Breast epithelium (tissue), 3 donors: ENCODE measurements around the gene NR3C2.

Experiments
- POLR2A ChIP-seq: fragments of 450-650 bp; IDR thresholded peaks from one replicate; pipeline ENCODE4 v1.6.1; 2016; ENCODE audit warnings: antibody characterized with exemption, mild to moderate bottlenecking, moderate library complexity
- POLR2AphosphoS5 ChIP-seq, 3 donors: sonication (generic); formaldehyde crosslinking; IDR thresholded peaks; one replicate each; pipeline ENCODE4 v1.6.1; 2017; ENCODE audit warnings: antibody characterized with exemption in 3 of 3
- TF ChIP-seq, protein P1 (sequence below), 3 donors: fragments of 450-650 bp; IDR thresholded peaks; one replicate each; pipeline ENCODE4 v1.5.1; 2016 to 2017; ENCODE audit warnings: antibody characterized with exemption in 3 of 3, mild to moderate bottlenecking in 3 of 3, moderate library complexity in 3 of 3

DNA sequence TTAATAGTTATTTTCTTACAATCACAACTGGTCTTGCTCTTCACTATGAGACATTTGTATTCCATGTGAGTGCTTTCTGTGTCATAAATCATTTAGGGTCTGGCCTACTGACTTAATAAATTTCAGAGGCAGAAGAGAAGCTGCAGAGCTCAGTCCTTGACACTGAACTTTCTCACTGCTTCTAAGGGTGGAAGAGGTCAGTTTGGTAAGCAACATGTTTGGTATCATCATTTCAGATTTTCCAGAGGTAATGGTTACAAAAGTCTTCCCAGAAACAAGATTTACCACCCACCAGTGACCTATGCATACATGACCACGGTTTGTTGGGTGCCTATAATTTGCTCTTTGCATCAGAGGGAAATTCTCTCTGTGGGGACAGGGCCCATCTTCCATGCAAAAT, 148.6 kb downstream of the NR3C2 start:
- TF ChIP-seq, protein P1, sequence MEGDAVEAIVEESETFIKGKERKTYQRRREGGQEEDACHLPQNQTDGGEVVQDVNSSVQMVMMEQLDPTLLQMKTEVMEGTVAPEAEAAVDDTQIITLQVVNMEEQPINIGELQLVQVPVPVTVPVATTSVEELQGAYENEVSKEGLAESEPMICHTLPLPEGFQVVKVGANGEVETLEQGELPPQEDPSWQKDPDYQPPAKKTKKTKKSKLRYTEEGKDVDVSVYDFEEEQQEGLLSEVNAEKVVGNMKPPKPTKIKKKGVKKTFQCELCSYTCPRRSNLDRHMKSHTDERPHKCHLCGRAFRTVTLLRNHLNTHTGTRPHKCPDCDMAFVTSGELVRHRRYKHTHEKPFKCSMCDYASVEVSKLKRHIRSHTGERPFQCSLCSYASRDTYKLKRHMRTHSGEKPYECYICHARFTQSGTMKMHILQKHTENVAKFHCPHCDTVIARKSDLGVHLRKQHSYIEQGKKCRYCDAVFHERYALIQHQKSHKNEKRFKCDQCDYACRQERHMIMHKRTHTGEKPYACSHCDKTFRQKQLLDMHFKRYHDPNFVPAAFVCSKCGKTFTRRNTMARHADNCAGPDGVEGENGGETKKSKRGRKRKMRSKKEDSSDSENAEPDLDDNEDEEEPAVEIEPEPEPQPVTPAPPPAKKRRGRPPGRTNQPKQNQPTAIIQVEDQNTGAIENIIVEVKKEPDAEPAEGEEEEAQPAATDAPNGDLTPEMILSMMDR (IDR thresholded peaks at IDR 0.05): no peak
- TF ChIP-seq POLR2AphosphoS5 (IDR thresholded peaks at IDR 0.05) (no peak), POLR2A (no peak)
